ENCODE data around the gene KCNB1.

GRCh38 chr20:49405696-49406095 is 76.8 kb downstream of the KCNB1 start:
- TF ChIP-seq YY1 (IDR thresholded peaks at IDR 0.05; ENCODE audit: insufficient read depth, insufficient read length) (no peak), SUZ12 (IDR thresholded peaks at IDR 0.05; ENCODE audit: extremely low read depth, insufficient read depth, insufficient read length) (no peak)

Data from NT2/D1 (cell line).